Astrocyte of the spinal cord (primary cell): ENCODE measurements around the gene ABHD16A.

Source experiments
- DNase-seq: peaks from one replicate; pipeline ENCODE4 v3.0.0; 2011; ENCODE audit warnings: low read depth, low spot score
- H3K4me3 ChIP-seq: 2 replicates; pipeline ENCODE4 v1.5.1; 2011; ENCODE audit warnings: low read depth, mild to moderate bottlenecking, low read length, moderate library complexity
- in situ Hi-C: cut with HindIII; loops from 2 replicates; pipeline ENCODE4 v1.10.0; 2017; ENCODE audit warnings: low sequenced_read_pairs
- TF ChIP-seq, protein P1 (sequence below): IDR thresholded peaks from 2 replicates; pipeline ENCODE4 v1.5.1; 2012; ENCODE audit warnings: low read depth, mild to moderate bottlenecking, low read length, inconsistent platforms

ABHD16A gene

DNA sequence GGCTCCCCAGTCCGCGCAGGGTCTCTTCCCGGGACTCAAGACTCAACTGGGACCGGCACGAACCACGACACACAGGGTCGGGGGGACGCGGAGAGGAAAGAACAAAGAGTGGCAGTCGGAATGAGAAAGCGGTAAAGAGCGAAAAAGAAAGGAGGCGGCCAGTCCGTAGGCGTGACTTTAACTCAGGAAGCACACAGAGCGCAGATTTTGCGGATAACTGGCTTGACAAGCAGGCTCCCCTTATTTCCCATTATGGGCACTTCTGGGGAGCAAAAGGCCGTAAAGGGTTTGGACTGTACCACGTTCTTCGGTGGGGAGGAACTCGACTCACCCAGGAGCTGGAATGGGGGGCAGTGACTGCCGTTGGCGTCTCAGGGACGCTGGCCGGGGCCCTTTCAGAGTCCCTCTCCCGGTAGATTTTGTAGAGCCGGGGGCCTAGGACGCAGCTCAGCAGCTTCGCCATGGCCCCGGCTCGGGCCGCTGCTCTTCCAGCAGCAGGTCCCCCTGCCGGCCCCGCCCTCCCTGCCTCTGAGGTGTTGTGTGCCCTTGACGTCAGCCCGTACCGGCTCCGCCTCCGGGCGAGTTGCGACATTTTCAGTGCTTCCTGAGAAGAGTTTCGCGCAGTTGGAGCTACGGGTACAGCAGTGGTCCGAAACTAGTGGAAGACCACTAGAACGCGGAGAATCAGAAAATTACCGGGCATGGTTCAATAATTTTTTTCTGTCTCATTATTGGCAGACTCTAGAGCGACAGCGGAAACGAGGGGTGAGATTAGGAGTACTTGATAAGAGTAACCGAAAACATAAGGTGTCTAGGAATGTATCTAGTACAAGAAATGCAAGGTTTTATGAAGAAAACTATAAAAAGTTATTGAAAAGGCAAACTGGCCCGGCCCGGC lies at the start of gene ABHD16A:
Gene ABHD16A (minus strand): TSS at position 506 of the 898 bp plus-strand sequence. CDS start 43 bp downstream, at position 463.
- TF ChIP-seq, protein P1, sequence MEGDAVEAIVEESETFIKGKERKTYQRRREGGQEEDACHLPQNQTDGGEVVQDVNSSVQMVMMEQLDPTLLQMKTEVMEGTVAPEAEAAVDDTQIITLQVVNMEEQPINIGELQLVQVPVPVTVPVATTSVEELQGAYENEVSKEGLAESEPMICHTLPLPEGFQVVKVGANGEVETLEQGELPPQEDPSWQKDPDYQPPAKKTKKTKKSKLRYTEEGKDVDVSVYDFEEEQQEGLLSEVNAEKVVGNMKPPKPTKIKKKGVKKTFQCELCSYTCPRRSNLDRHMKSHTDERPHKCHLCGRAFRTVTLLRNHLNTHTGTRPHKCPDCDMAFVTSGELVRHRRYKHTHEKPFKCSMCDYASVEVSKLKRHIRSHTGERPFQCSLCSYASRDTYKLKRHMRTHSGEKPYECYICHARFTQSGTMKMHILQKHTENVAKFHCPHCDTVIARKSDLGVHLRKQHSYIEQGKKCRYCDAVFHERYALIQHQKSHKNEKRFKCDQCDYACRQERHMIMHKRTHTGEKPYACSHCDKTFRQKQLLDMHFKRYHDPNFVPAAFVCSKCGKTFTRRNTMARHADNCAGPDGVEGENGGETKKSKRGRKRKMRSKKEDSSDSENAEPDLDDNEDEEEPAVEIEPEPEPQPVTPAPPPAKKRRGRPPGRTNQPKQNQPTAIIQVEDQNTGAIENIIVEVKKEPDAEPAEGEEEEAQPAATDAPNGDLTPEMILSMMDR: no peak
- peak within 1 kb of the TSS; percentile 98 for H3K4me3 ChIP-seq
- in situ Hi-C loops: no loop called here
- peak; percentile 99 for DNase-seq

DNA sequence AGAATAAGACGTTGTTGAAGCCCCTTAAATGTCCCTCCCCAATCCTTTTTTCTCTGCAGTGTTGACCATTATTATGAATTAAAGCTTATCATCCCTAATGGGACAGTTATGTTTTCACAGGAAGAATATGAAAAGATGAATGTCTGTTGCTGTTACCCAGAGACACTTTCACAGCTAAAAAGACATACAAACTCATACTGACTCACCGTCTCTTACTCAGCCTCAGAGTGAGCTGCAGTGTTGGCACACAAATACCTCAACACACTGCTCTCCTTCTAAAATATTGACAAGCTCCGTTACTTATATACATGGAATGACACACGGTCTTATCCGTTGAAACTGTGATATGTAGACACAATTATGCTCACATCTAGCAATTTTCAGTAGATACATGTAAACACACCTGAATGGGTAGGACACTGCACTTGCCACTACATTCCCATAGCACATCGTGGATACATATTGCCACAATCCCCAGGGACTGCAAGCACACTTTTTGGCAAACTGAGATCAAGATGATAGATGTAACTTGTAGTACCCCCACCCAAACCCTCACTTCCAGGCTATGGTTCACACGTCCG lies 49.7 kb upstream of the ABHD16A start:
- DNase-seq: peak; percentile 79
- TF ChIP-seq, protein P1: no peak
- no peak overlapping the region for H3K4me3 ChIP-seq
- in situ Hi-C loops: no loop called here

DNA sequence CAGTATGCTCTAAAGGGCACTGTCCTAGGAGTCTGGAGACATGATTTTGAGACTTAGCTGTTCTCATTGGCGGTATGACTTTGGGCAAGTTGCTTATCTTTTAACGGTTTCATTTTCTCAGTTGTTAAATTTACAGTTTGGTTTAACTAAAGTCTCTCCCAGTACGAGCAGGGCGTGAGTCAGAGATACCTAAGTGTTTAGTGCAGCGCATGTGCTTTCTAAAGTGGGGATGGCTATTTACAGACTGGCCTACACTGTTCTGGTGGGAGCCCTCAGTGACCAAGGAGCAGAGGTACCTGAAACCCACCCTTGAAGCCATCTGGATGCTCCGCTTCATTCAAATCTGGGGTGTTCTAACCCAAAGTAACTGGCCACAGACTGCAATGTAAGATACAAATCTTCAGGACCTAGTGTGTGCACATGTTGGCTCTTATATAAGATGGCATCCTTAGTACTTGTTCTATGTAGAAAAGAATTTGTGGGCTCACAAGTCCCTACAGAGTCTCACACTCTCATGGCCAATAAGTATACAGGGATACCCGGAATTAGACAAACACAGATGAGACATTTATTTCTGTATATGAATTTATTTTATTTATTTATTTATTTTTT lies 47.4 kb upstream of the ABHD16A start:
- peak; percentile 45 for DNase-seq
- H3K4me3 ChIP-seq: no peak overlapping the region
- TF ChIP-seq, protein P1: no peak
- in situ Hi-C loops: no loop called here

DNA sequence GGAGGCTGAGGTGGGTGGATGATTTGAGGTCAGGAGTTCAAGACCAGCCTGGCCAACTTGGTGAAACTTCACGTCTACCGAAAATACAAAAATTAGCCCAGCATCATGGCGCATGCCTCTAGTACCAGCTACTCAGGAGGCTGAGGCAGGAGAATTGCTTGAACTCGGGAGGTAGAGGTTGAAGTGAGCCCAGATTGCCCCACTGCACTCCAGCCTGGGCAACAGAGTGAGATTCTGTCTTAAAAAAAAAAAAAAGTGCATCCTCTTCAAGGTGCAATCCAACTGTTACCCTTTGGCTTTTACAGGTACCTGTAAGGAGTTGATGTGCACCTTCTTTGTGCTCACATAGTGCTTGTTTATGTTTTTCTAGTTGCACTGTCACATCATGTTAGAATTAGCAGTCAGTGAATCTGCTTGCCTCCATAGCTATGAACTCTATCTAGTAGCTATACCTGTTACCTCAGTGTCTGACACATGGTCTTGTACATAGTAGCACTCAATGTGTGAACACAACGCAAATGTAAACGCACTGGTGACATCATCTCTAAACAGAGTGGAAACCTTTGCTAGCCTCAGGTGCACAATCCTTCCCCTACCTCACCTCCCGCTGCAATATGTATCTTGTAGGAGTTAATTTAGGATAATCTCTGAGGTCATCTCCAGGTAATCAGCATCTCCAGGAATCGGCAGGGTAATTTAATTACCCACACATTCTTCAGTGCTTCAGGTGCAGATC lies 46.3 kb upstream of the ABHD16A start:
- TF ChIP-seq, protein P1: no peak
- no peak for DNase-seq
- no peak overlapping the region for H3K4me3 ChIP-seq
- in situ Hi-C loops: no loop called here

DNA sequence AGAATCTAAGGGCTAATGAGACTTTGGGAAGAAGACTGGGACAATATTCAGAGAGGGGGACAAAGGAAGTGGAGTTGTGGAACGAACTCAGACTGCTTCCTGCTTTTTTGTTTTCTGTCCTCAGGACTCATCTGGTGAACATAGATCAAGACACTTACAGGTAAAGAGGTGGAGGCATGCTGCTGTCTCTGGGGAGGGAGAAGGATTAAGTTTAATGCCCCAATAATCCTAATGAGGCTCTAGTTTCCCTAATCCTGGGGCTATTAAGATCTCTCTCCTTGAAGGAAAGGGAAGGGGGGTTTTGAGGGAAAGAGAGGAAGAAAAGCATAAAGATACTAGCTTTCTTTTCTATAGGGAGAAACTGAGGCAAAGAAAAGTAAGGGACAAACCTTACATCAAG lies 41.3 kb upstream of the ABHD16A start:
- no peak overlapping the region for H3K4me3 ChIP-seq
- TF ChIP-seq, protein P1: no peak
- in situ Hi-C loops: no loop called here
- DNase-seq: no peak

DNA sequence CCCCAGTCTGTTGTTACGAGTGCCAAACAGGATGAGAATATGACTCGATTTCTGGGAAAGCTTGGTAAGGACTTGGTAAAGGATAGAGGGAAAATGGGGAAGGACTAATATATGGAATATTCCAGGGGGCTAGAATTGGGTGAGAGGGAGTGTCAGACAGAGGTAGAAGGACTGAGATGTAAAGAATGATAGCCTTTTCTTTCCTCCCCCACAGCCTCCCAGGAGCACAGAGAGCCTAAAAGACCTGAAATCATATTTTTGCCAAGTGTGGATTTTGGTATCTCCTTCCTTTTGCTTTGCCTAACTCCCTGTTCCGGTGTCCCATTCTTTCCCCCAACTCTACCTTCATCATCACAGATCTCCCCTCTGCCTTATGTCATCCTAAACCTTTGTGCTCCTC lies 39.8 kb upstream of the ABHD16A start:
- no peak for DNase-seq
- TF ChIP-seq, protein P1: no peak
- in situ Hi-C loops: no loop called here
- no peak overlapping the region for H3K4me3 ChIP-seq
